HFFc6 (cell line): Measurements from ENCODE around the gene CLASRP. TPM values are rescaled to one million over a fixed set of nuclear protein-coding genes. Genes with fewer than 3 reads are reported as not detected.

ENCODE experiments used
- DNase-seq: peaks from one replicate; pipeline ENCODE4 v3.0.0-alpha.2; 2018
- H3K27ac Mint-ChIP-seq: 2 replicates; pipeline ENCODE4 v1.8.0; 2020; ENCODE audit warnings: mild to moderate bottlenecking, mixed read lengths
- H3K27me3 Mint-ChIP-seq: 2 replicates; pipeline ENCODE4 v1.8.0; 2021; ENCODE audit warnings: mild to moderate bottlenecking, moderate library complexity, mixed read lengths; ENCODE audit not compliant: insufficient read depth
- H3K36me3 Mint-ChIP-seq: 2 replicates; pipeline ENCODE4 v1.8.0; 2021; ENCODE audit warnings: low read depth, mixed read lengths
- H3K4me1 Mint-ChIP-seq: 2 replicates; pipeline ENCODE4 v1.8.0; 2020; ENCODE audit warnings: low read depth, mixed read lengths
- H3K4me3 Mint-ChIP-seq: 2 replicates; pipeline ENCODE4 v1.8.0; 2020; ENCODE audit warnings: mild to moderate bottlenecking, moderate library complexity, mixed read lengths
- H3K9me3 Mint-ChIP-seq: 2 replicates; pipeline ENCODE4 v1.8.0; 2020; ENCODE audit warnings: mild to moderate bottlenecking, mixed read lengths
- CTCF ChIP-seq: fragments of 200-600 bp; sonication (generic); IDR thresholded peaks from 2 replicates; pipeline ENCODE4 v1.5.0; 2021; ENCODE audit warnings: antibody characterized with exemption, mild to moderate bottlenecking
- total RNA-seq, 6 experiments: library from RNA; stranded (reverse); fragmentation: NEBNext Ultra II Directional; extraction: Animal tissue kit (Norgen Biotek cat#: 25700); gene quantifications; 2 replicates in 1 of 6; 3 replicates in 5 of 6; pipeline ENCODE4 v1.2.3, GENCODE V29; 2021

The CLASRP gene
- total RNA-seq, 6 experiments from 2014 or later: 29.9 to 42.9 (median 37.3) TPM

GRCh38 chr19:45100846-45101252 is 62.0 kb downstream of the CLASRP start:
- TF ChIP-seq CTCF: no peak
- Mint-ChIP-seq H3K27ac (peak overlapping the region; percentile 92), H3K4me3 (peak overlapping the region; percentile 2), H3K36me3 (peaks cover 11% of the 10 kb centered on the region; the same call in 1 of the 2 replicates), H3K27me3 (no peaks in the 10 kb centered on the region), H3K9me3 (no peaks in the 10 kb centered on the region), H3K4me1 (peaks cover 53% of the 10 kb centered on the region)
- DNase-seq: peak; percentile 63

- no peak overlapping the region for H3K4me3 Mint-ChIP-seq
- H3K9me3 Mint-ChIP-seq: no peaks in the 10 kb centered on the region
- DNase-seq: no peak
- peaks cover 7% of the 10 kb centered on the region; the same call in 1 of the 2 replicates for H3K36me3 Mint-ChIP-seq
- no peak for TF ChIP-seq CTCF
- H3K27ac Mint-ChIP-seq: peak overlapping the region; percentile 92; the same call in 1 of the 2 replicates
- no peaks in the 10 kb centered on the region for H3K27me3 Mint-ChIP-seq
- peaks cover 43% of the 10 kb centered on the region for H3K4me1 Mint-ChIP-seq
These were observed 63.0 kb downstream of the CLASRP start for GRCh38 chr19:45101806-45102205.

GRCh38 chr19:45102481-45102880 is 63.6 kb downstream of the CLASRP start:
- no peak for DNase-seq
- no peaks in the 10 kb centered on the region for H3K27me3 Mint-ChIP-seq
- no peak overlapping the region for H3K27ac Mint-ChIP-seq
- no peak overlapping the region for H3K4me3 Mint-ChIP-seq
- no peak for TF ChIP-seq CTCF
- peaks cover 36% of the 10 kb centered on the region for H3K4me1 Mint-ChIP-seq
- peaks cover 7% of the 10 kb centered on the region; the same call in 1 of the 2 replicates for H3K36me3 Mint-ChIP-seq
- no peaks in the 10 kb centered on the region for H3K9me3 Mint-ChIP-seq

GRCh38 chr19:45103156-45103507 is 64.3 kb downstream of the CLASRP start:
- no peak overlapping the region for H3K27ac Mint-ChIP-seq
- H3K4me3 Mint-ChIP-seq: no peak overlapping the region
- peaks cover 7% of the 10 kb centered on the region; the same call in 1 of the 2 replicates for H3K36me3 Mint-ChIP-seq
- no peak for DNase-seq
- no peaks in the 10 kb centered on the region for H3K9me3 Mint-ChIP-seq
- TF ChIP-seq CTCF: no peak
- peaks cover 30% of the 10 kb centered on the region for H3K4me1 Mint-ChIP-seq
- H3K27me3 Mint-ChIP-seq: no peaks in the 10 kb centered on the region

GRCh38 chr19:45103508-45104319 is 64.9 kb downstream of the CLASRP start:
- H3K9me3 Mint-ChIP-seq: no peaks in the 10 kb centered on the region

More at GRCh38 chr19:45103508-45104319, 64.9 kb downstream of the CLASRP start:
- no peak for DNase-seq
- Mint-ChIP-seq H3K27me3 (no peaks in the 10 kb centered on the region), H3K4me3 (no peak overlapping the region), H3K4me1 (peaks cover 24% of the 10 kb centered on the region), H3K36me3 (peaks cover 7% of the 10 kb centered on the region; the same call in 1 of the 2 replicates), H3K27ac (no peak overlapping the region)
- TF ChIP-seq CTCF: no peak; the same call in 1 of the 2 replicates
